OCI-LY3 (cell line): ENCODE measurements around the gene ANKRD44.
"Not testable (repeated sequence)": the region's sequence is repeated elsewhere in the genome, so short reads cannot be mapped to it uniquely, and the experiment has no call there.

Experiments used
- H2AFZ ChIP-seq: fragments of 200-600, 300-600 bp; shearing (Covaris generic); 2 replicates; pipeline ENCODE4 v1.6.0; 2014; ENCODE audit warnings: antibody characterized with exemption, low read depth, low read length
- H3K27ac ChIP-seq: fragments of 200-600, 300-600 bp; sonication (generic); 2 replicates; pipeline ENCODE4 v1.5.1; 2014; ENCODE audit warnings: mild to moderate bottlenecking, low read length, moderate library complexity, mixed read lengths
- H3K27me3 ChIP-seq: fragments of 200-600, 300-600 bp; sonication (generic); 2 replicates; pipeline ENCODE4 v1.6.1; 2014; ENCODE audit warnings: low read depth, low read length, mixed read lengths
- H3K36me3 ChIP-seq: fragments of 200-600, 300-600 bp; sonication (generic); replicated peaks from 2 replicates; pipeline ENCODE3; 2014; ENCODE audit warnings: low read depth, low read length, mixed read lengths
- H3K4me1 ChIP-seq: fragments of 300-600, 200-600 bp; sonication (generic); 2 replicates; pipeline ENCODE4 v1.6.1; 2014; ENCODE audit warnings: low read length, mixed read lengths
- H3K4me2 ChIP-seq: fragments of 200-600, 300-600 bp; sonication (generic); 2 replicates; pipeline ENCODE4 v1.6.1; 2014; ENCODE audit warnings: low read length, mixed read lengths
- H3K4me3 ChIP-seq: fragments of 300-600, 200-600 bp; sonication (generic); 2 replicates; pipeline ENCODE4 v1.5.1; 2014; ENCODE audit warnings: antibody characterized with exemption, mild to moderate bottlenecking, low read length, moderate library complexity
- H3K79me2 ChIP-seq: fragments of 300-600, 200-600 bp; shearing (Covaris generic); 2 replicates; pipeline ENCODE4 v1.6.1; 2014; ENCODE audit warnings: mild to moderate bottlenecking, low read length, mixed read lengths
- H3K9ac ChIP-seq: fragments of 300-600, 200-600 bp; shearing (Covaris generic); 2 replicates; pipeline ENCODE4 v1.6.0; 2014; ENCODE audit warnings: mild to moderate bottlenecking, low read length, moderate library complexity
- H3K9me3 ChIP-seq: fragments of 200-600, 300-600 bp; shearing (Covaris generic); 2 replicates; pipeline ENCODE4 v1.6.1; 2014; ENCODE audit warnings: low read length, mixed read lengths; ENCODE audit not compliant: insufficient read depth
- H4K20me1 ChIP-seq: fragments of 200-600, 300-600 bp; sonication (generic); 2 replicates; pipeline ENCODE4 v1.6.1; 2016; ENCODE audit warnings: low read length, mixed read lengths; ENCODE audit not compliant: insufficient read depth
- EZH2phosphoT487 ChIP-seq: fragments of 200-600 bp; shearing (Covaris generic); IDR thresholded peaks from 2 replicates; pipeline ENCODE4 v1.6.1; 2018; ENCODE audit warnings: antibody characterized with exemption, mixed run types, low read depth
- TF ChIP-seq, protein P1 (sequence below): fragments of 200-600, 300-600 bp; sonication (generic); IDR thresholded peaks from 2 replicates; pipeline ENCODE4 v1.5.1; 2014; ENCODE audit warnings: antibody characterized with exemption, low read length, low read depth

The ANKRD44 gene

DNA sequence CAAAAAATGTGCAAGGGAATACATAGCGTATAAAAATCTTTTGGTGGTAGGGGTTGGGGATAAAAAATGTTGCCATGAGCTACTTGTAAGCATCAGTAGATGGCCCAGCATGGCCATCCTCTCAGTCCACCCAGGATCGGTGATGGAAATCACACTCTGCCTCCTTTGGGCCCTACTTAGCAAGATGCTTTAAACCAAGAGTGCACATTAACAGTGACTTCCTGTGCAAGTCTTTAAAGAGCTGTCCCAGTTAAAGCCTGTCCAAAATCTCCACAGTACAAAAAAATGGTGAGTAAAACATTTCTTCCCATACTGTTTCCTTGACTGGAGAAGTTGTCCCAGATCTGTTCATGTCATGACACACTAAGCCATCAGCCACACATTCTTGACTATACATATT is 18.0 kb downstream of the ANKRD44 start:
- Histone ChIP-seq H4K20me1 (no peaks in the 10 kb centered on the region), H2AFZ (no peak overlapping the region), H3K9me3 (no peaks in the 10 kb centered on the region), H3K4me1 (peaks cover 53% of the 10 kb centered on the region), H3K27me3 (no peaks in the 10 kb centered on the region), H3K79me2 (peaks cover 55% of the 10 kb centered on the region), H3K9ac (no peak overlapping the region), H3K36me3 (peaks cover 14% of the 10 kb centered on the region), H3K4me2 (peak overlapping the region; percentile 82), H3K4me3 (no peak overlapping the region), H3K27ac (peak overlapping the region; percentile 67)
- TF ChIP-seq, protein P1, sequence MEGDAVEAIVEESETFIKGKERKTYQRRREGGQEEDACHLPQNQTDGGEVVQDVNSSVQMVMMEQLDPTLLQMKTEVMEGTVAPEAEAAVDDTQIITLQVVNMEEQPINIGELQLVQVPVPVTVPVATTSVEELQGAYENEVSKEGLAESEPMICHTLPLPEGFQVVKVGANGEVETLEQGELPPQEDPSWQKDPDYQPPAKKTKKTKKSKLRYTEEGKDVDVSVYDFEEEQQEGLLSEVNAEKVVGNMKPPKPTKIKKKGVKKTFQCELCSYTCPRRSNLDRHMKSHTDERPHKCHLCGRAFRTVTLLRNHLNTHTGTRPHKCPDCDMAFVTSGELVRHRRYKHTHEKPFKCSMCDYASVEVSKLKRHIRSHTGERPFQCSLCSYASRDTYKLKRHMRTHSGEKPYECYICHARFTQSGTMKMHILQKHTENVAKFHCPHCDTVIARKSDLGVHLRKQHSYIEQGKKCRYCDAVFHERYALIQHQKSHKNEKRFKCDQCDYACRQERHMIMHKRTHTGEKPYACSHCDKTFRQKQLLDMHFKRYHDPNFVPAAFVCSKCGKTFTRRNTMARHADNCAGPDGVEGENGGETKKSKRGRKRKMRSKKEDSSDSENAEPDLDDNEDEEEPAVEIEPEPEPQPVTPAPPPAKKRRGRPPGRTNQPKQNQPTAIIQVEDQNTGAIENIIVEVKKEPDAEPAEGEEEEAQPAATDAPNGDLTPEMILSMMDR = no peak
- no peak for TF ChIP-seq EZH2phosphoT487

DNA sequence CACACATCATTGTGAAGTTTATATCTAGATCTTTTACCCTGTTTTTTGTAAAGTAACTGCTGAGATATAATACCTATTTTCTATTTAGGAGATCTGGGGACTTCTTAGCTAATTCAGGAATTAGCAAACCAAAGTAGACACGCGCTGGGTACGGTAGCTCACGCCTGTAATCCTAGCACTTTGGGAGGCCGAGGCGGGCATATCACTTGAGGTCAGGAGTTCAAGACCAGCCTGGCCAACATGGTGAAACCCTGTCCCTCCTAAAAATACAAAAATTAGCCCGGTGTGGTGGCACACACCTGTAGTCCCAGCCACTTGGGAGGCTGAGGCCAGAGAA is 23.0 kb downstream of the ANKRD44 start:
- not testable (repeated sequence) for H3K36me3 ChIP-seq, H2AFZ ChIP-seq, H4K20me1 ChIP-seq, H3K27me3 ChIP-seq, H3K9ac ChIP-seq, H3K9me3 ChIP-seq
- Histone ChIP-seq H3K4me1 (peaks cover 13% of the 10 kb centered on the region), H3K79me2 (peaks cover 40% of the 10 kb centered on the region), H3K4me3 (peak overlapping the region; percentile 39; the same call in 1 of the 2 replicates), H3K27ac (peak overlapping the region; percentile 62), H3K4me2 (peak overlapping the region; percentile 60)

DNA sequence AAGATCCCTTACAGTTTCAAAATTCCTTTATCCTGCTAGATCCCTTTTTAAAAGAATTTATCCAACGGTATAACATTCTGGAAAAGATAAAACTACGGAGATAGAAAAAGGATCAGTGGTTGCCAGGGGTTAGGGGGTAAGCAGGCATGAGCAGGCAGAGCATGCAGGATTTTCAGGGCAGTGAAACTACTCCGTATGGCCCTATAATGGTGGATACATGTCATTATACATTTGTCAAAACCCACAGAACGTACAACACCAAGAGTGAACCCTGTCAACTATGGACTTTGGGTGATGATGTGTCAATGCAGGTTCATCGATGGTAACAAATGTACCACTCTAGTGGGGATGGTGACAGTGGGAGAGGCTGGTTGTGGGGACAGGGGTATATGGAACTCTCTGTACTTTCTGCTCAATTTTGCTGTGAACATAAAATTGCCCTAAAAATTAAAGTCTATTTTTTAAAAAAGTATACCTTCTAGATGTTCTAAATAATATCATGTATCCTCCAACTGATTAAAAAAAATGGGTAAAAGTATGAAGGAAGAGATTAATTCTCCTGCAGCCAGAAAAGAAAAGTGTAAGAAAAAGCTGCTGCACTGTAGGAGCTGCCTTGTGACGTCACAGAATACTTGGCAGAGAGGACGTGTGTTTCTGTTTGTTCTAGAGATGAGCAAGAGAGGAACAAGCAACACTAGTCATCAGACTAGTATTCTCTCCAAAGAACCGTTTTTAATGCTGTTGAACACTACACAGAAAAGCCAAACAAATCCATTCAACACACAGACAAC is 23.6 kb downstream of the ANKRD44 start:
- Histone ChIP-seq H3K9me3 (no peaks in the 10 kb centered on the region), H3K4me2 (peak overlapping the region; percentile 60), H3K4me1 (peaks cover 10% of the 10 kb centered on the region), H3K9ac (no peak overlapping the region), H3K79me2 (peaks cover 35% of the 10 kb centered on the region), H2AFZ (no peak overlapping the region), H3K36me3 (peaks cover 3% of the 10 kb centered on the region), H3K27me3 (no peaks in the 10 kb centered on the region), H3K27ac (peak overlapping the region; percentile 62), H3K4me3 (peak overlapping the region; percentile 39; the same call in 1 of the 2 replicates), H4K20me1 (no peaks in the 10 kb centered on the region)
- TF ChIP-seq, protein P1 = no peak
- TF ChIP-seq EZH2phosphoT487 = no peak

DNA sequence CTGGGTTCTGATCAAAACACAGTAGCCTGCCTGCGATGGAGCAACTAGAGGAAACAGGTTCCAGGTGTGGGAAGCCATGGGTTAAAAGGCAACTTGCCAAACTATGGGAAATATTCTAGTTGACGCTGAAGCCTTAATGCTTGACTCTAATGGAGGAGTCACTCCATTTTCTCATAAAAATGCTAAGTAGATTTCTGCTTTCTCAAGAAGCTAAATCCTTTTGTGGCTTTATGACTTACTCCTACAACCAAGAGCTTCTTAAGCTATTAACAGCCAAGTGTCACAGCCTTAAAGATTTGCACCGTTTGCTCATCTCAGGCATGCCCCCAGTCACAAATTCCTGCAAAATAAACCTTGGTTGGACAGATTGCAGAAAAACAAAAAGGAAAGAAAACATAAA is 25.2 kb downstream of the ANKRD44 start:
- no peak overlapping the region for H2AFZ ChIP-seq
- H3K4me2 ChIP-seq = no peak overlapping the region
- peaks cover 33% of the 10 kb centered on the region for H3K79me2 ChIP-seq
- TF ChIP-seq EZH2phosphoT487 = no peak
- TF ChIP-seq, protein P1 = no peak
- no peaks in the 10 kb centered on the region for H3K27me3 ChIP-seq
- H3K4me1 ChIP-seq = peaks cover 12% of the 10 kb centered on the region
- H3K36me3 ChIP-seq = peaks cover 6% of the 10 kb centered on the region
- no peak overlapping the region for H3K4me3 ChIP-seq
- H3K9me3 ChIP-seq = no peaks in the 10 kb centered on the region
- H4K20me1 ChIP-seq = peaks cover under 1% of the 10 kb centered on the region; the same call in 1 of the 2 replicates
- no peak overlapping the region for H3K27ac ChIP-seq
- no peak overlapping the region for H3K9ac ChIP-seq
